RWPE2 (cell line): ENCODE data around the gene ADGRD2.

Experiments
- ATAC-seq: fragments of 200-7000 bp; cut with Tn5 transposase; 3 replicates; pipeline ENCODE4 v1.9.1; 2021; ENCODE audit warnings: low read depth
- DNase-seq: peaks from one replicate; pipeline ENCODE4 v3.0.0-alpha.2; 2020; ENCODE audit warnings: low spot score
- H3K27ac ChIP-seq: fragments of 450-650 bp; 2 replicates; pipeline ENCODE4 v1.5.1; 2017; ENCODE audit warnings: mild to moderate bottlenecking; ENCODE audit not compliant: poor library complexity, severe bottlenecking
- H3K27me3 ChIP-seq: fragments of 250-450 bp; sonication (Bioruptor Pico); 2 replicates; pipeline ENCODE4 v1.5.1; 2021; ENCODE audit warnings: mild to moderate bottlenecking, moderate library complexity; ENCODE audit not compliant: insufficient read depth, poor library complexity, severe bottlenecking
- H3K36me3 ChIP-seq: fragments of 250-450 bp; sonication (Bioruptor Pico); 2 replicates; pipeline ENCODE4 v1.5.1; 2020; ENCODE audit warnings: low read depth, mild to moderate bottlenecking, moderate library complexity
- H3K4me1 ChIP-seq: fragments of 250-450 bp; sonication (Bioruptor Pico); 2 replicates; pipeline ENCODE4 v1.5.1; 2021; ENCODE audit warnings: mild to moderate bottlenecking, moderate library complexity; ENCODE audit not compliant: insufficient read depth, poor library complexity, severe bottlenecking
- H3K4me3 ChIP-seq: fragments of 250-450 bp; sonication (Bioruptor Pico); 2 replicates; pipeline ENCODE4 v1.5.1; 2021; ENCODE audit warnings: mild to moderate bottlenecking, moderate library complexity; ENCODE audit not compliant: severe bottlenecking
- H3K9me3 ChIP-seq: fragments of 250-450 bp; sonication (Bioruptor Pico); 2 replicates; pipeline ENCODE4 v1.5.1; 2021; ENCODE audit warnings: mild to moderate bottlenecking, moderate library complexity; ENCODE audit not compliant: severe bottlenecking
- CTCF ChIP-seq: fragments of 450-650 bp; IDR thresholded peaks from one replicate; pipeline ENCODE4 v1.5.1; 2017; ENCODE audit warnings: mild to moderate bottlenecking, moderate library complexity; ENCODE audit not compliant: poor library complexity, severe bottlenecking

ADGRD2 gene

DNA sequence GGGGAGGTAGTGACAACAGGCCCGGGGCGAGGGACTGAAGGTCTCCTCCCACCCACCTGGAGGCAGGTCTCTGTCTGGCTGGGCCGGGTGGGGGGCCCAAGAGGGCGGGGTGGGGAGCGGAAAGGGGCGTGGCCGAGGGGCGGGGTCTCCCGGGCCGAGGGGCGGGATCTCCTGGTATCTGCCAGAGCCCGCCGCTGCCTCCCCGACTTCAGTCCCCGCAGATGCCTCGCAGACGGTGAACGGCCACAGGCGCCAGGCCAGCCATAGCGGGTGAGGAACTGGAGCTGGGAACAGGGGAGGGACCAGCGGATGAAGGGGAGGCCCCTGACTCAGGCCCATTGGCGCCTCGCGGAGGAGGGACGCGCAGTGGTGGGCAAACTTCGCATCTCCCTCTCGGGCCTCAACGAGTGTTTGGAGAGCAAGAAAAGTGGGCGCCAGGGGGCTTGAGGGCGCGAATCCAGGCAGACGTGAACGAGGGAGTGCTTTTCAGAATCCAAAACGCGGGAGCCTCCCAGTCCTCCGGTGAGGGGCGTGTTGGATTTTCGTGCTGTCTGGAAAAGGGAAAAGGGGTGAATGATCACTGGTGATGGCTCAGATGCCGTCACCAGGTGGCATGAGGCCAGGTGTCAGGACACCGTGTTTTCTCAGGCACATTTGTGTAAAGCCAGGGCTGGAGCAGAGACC lies at the start of gene ADGRD2:
TSS of gene ADGRD2 (plus strand) at position 211 of the 684 bp plus-strand sequence. CDS start 1,216 bp downstream, outside the sequence.
- Histone ChIP-seq H3K4me1 (peaks cover 11% of the 10 kb centered on the region), H3K27me3 (no peaks in the 10 kb centered on the region), H3K36me3 (no peaks in the 10 kb centered on the region), H3K4me3 (peak within 1 kb of the TSS; percentile 16), H3K27ac (no peak within 1 kb of the TSS), H3K9me3 (no peaks in the 10 kb centered on the region)
- DNase-seq: no peak
- TF ChIP-seq CTCF: no peak
- peak; percentile 30; the same call in 1 of the 3 replicates for ATAC-seq

GRCh38 chr9:124403246-124403645 lies 47.0 kb upstream of the ADGRD2 start:
- no peak for TF ChIP-seq CTCF
- Histone ChIP-seq H3K9me3 (no peaks in the 10 kb centered on the region), H3K4me1 (peaks cover 6% of the 10 kb centered on the region), H3K27me3 (no peaks in the 10 kb centered on the region), H3K27ac (no peak overlapping the region), H3K36me3 (peaks cover 85% of the 10 kb centered on the region), H3K4me3 (no peak overlapping the region)
- no peak for DNase-seq
- no peak for ATAC-seq

- Histone ChIP-seq H3K27ac (no peak overlapping the region), H3K9me3 (no peaks in the 10 kb centered on the region), H3K36me3 (peaks cover 100% of the 10 kb centered on the region), H3K4me1 (peaks cover 53% of the 10 kb centered on the region), H3K27me3 (no peaks in the 10 kb centered on the region), H3K4me3 (no peak overlapping the region)
- DNase-seq: no peak
- TF ChIP-seq CTCF: no peak
- no peak for ATAC-seq
Observed at GRCh38 chr9:124409410-124409809, 40.8 kb upstream of the ADGRD2 start.

- peak overlapping the region; percentile 94 for H3K27ac ChIP-seq
Observed at GRCh38 chr9:124410321-124410913, 39.8 kb upstream of the ADGRD2 start.

More at GRCh38 chr9:124410321-124410913, 39.8 kb upstream of the ADGRD2 start:
- H3K27me3 ChIP-seq: no peaks in the 10 kb centered on the region
- peaks cover 53% of the 10 kb centered on the region for H3K4me1 ChIP-seq
- no peak for ATAC-seq
- no peaks in the 10 kb centered on the region for H3K9me3 ChIP-seq
- H3K4me3 ChIP-seq: no peak overlapping the region
- no peak for DNase-seq
- peaks cover 95% of the 10 kb centered on the region for H3K36me3 ChIP-seq
- peak; percentile 64 for TF ChIP-seq CTCF
